Body of pancreas (tissue), 4 donors: ENCODE results near the gene NCF4. TPM values are rescaled to one million over a fixed set of nuclear protein-coding genes. Genes with fewer than 3 reads are reported as not detected.

Experiments
- ATAC-seq: fragments of 150-250 bp; one replicate; pipeline ENCODE4 v1.9.1; 2016
- DNase-seq, 4 donors: peaks; one replicate each; pipeline ENCODE4 v3.0.0-alpha.2; 2019
- H3K27ac ChIP-seq, 4 donors: fragments of 200-600 bp; sonication (generic); 1 replicate in 3 of 4; 2 replicates in 1 of 4; pipeline versions ENCODE4 v1.5.1 to v1.6.1; 2016 to 2019; ENCODE audit warnings: mild to moderate bottlenecking in 1 of 4, mixed read lengths in 1 of 4, moderate library complexity in 1 of 4
- H3K27me3 ChIP-seq, 2 donors: fragments of 200-600 bp; sonication (generic); one replicate each; pipeline ENCODE4 v1.6.0; 2016; ENCODE audit warnings: mild to moderate bottlenecking in 1 of 2
- H3K36me3 ChIP-seq, 2 donors: fragments of 200-600 bp; sonication (generic); replicated peaks in 1 of 2; 2 replicates each; pipeline ENCODE4 v1.5.1; 2016; ENCODE audit warnings: low read depth in 2 of 2; ENCODE audit not compliant: insufficient read depth in 1 of 2
- H3K4me1 ChIP-seq: fragments of 200-600 bp; sonication (generic); one replicate; pipeline ENCODE4 v1.6.0; 2016
- H3K4me3 ChIP-seq, 2 donors: fragments of 200-600 bp; sonication (generic); 1 replicate in 1 of 2; 2 replicates in 1 of 2; pipeline ENCODE4 v1.5.1; 2016 to 2019
- H3K9me3 ChIP-seq, 3 donors: fragments of 200-600 bp; sonication (generic); 1 replicate in 2 of 3; 2 replicates in 1 of 3; pipeline ENCODE4 v1.5.1; 2016
- CTCF ChIP-seq, 7 experiments: fragments of 450-650 bp in 4 of 7; fragments of 200-600 bp in 3 of 7; sonication (generic) in 3 of 7; IDR thresholded peaks; one replicate each; pipeline ENCODE4 v1.5.1; 2016 to 2019; ENCODE audit warnings: antibody characterized with exemption in 7 of 7
- POLR2A ChIP-seq, 3 donors: fragments of 450-650 bp; IDR thresholded peaks; one replicate each; pipeline ENCODE4 v1.6.1; 2016; ENCODE audit warnings: antibody characterized with exemption in 3 of 3, mild to moderate bottlenecking in 2 of 3
- WGBS, 2 donors: methylation state at CpG; one replicate each; pipeline ENCODE4 v1.1.5; 2017; 5-methylcytosine and 5-hydroxymethylcytosine counted together
- intact Hi-C: fragments of 100-400 bp; cut with DNase I; formaldehyde crosslinking; loops from one replicate; pipeline ENCODE4 v1.15.1; 2023
- total RNA-seq, 2 donors: library from RNA; depleted of rRNA; stranded (reverse); fragments of >200 nt; gene quantifications; one replicate each; pipeline ENCODE4 v1.1.0, GENCODE V29; 2016

NCF4 gene
- total RNA-seq, 2 donors from 2014 or later = 5.9 to 6.0 TPM

DNA sequence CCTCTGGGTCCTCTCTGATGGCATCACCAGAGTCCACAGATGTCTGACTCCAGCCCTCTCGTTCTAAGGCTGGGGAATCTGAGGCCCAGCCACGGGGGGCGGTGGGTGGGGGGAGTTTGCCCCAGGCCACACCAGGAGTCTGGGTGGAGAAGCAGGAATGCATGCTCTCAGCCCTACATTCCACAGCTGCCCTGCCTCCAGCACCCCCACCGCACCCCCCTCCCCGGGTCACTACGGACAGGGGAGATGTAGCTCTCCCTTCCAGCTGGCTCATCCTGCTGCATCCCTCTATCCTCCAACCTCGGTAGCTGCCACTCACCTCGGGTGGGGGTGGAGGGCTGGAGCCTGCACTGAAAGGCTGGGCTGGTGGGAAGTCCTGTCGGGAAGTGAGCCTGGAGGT, 41.7 kb upstream of the NCF4 start:
- 23 to 37% methylated on average over 2 to 9 of the region's 9 CpGs for WGBS, 2 donors
- H3K27me3 ChIP-seq = peaks cover 0 to 34% of the 10 kb centered on the region in 2 donors
- intact Hi-C loops = no loop called here

GRCh38 chr22:36822581-36822980, 38.2 kb upstream of the NCF4 start:
- WGBS, 2 donors = 69 to 71% methylated on average over 6 of the region's 6 CpGs
- Histone ChIP-seq H3K27ac (no peak overlapping the region), H3K4me1 (no peaks in the 10 kb centered on the region), H3K36me3 (no peaks in the 10 kb centered on the region), H3K9me3 (no peaks in the 10 kb centered on the region), H3K4me3 (no peak overlapping the region), H3K27me3 (peaks cover 0 to 17% of the 10 kb centered on the region in 2 donors)
- ATAC-seq (no peak), DNase-seq (no peak)
- no peak for TF ChIP-seq POLR2A (IDR thresholded peaks at IDR 0.05)
- no peak for TF ChIP-seq CTCF (IDR thresholded peaks at IDR 0.05)
- intact Hi-C loops = no loop called here

More for the DNA sequence above, 41.7 kb upstream of the NCF4 start:
- H3K36me3 ChIP-seq = no peaks in the 10 kb centered on the region
- H3K4me3 ChIP-seq = no peak overlapping the region
- TF ChIP-seq CTCF (IDR thresholded peaks at IDR 0.05) (no peak), POLR2A (IDR thresholded peaks at IDR 0.05) (no peak)
- H3K4me1 ChIP-seq = peaks cover 21% of the 10 kb centered on the region
- no peak for ATAC-seq
- no peak for DNase-seq
- no peak overlapping the region for H3K27ac ChIP-seq
- no peaks in the 10 kb centered on the region for H3K9me3 ChIP-seq

DNA sequence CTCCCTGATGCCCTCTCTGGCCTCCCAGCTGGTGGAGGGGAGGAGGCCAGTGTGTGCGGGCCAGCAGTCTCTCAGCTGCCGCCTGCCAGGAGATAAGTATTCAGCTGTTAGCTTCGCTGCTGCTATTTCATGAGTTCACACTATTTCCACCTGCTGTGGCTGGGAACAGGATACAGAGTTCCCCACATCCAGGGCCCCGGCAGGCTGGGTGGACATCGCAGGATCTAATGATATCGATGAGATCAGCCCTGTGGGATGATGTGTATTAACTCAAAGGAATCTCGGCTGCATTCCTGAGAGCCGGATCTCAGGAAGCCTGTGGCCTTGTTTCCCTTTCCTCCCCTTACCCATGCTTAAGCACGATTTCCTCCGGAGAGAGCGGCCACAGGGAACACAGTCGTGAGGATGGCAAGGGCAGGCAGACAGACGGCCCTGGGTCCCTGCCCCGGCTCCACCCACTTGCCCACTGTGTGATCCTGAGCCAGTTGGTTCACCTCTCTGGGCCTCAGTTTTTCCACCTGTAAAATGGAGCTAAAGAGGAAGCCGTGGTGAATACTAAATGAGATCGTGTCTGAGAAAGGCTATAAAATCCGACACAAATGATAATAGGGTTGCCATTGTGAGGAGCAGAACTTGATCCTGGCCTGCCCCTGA, 37.5 kb upstream of the NCF4 start:
- H3K4me1 ChIP-seq = no peaks in the 10 kb centered on the region
- 38 to 48% methylated on average over 11 to 17 of the region's 17 CpGs for WGBS, 2 donors

GRCh38 chr22:36824655-36825054, 36.2 kb upstream of the NCF4 start:
- TF ChIP-seq CTCF (IDR thresholded peaks at IDR 0.05) = no peak
- no peak for TF ChIP-seq POLR2A (IDR thresholded peaks at IDR 0.05)
- no peaks in the 10 kb centered on the region for H3K27me3 ChIP-seq
- H3K4me1 ChIP-seq = no peaks in the 10 kb centered on the region
- DNase-seq = no peak
- no peak overlapping the region for H3K4me3 ChIP-seq
- H3K27ac ChIP-seq = no peak overlapping the region
- H3K9me3 ChIP-seq = no peaks in the 10 kb centered on the region
- no peaks in the 10 kb centered on the region for H3K36me3 ChIP-seq
- ATAC-seq = no peak
- intact Hi-C loops = no loop called here
- whole genome bisulfite sequencing, 2 donors = 78 to 85% methylated on average over 2 of the region's 2 CpGs

More for the DNA sequence above, 37.5 kb upstream of the NCF4 start:
- DNase-seq (no peak), ATAC-seq (no peak)
- H3K27me3 ChIP-seq = peaks cover 0 to 10% of the 10 kb centered on the region in 2 donors
- intact Hi-C loops = no loop called here
- H3K9me3 ChIP-seq = no peaks in the 10 kb centered on the region
- H3K27ac ChIP-seq = no peak overlapping the region
- H3K4me3 ChIP-seq = no peak overlapping the region
- H3K36me3 ChIP-seq = no peaks in the 10 kb centered on the region
- no peak for TF ChIP-seq CTCF (IDR thresholded peaks at IDR 0.05)
- TF ChIP-seq POLR2A (IDR thresholded peaks at IDR 0.05) = no peak

- Histone ChIP-seq H3K4me1 (no peaks in the 10 kb centered on the region), H3K36me3 (no peaks in the 10 kb centered on the region), H3K9me3 (no peaks in the 10 kb centered on the region), H3K27ac (no peak overlapping the region), H3K27me3 (no peaks in the 10 kb centered on the region), H3K4me3 (no peak overlapping the region)
- DNase-seq (no peak), ATAC-seq (no peak)
- TF ChIP-seq POLR2A (IDR thresholded peaks at IDR 0.05) (no peak), CTCF (IDR thresholded peaks at IDR 0.05) (no peak)
- 71 to 81% methylated on average over 6 of the region's 6 CpGs for WGBS, 2 donors
- intact Hi-C loops = no loop called here
Measured at GRCh38 chr22:36826262-36826661, 34.5 kb upstream of the NCF4 start.
